Mesangial cell (primary cell): ENCODE data around the gene NOP58. TPM values are rescaled to one million over a fixed set of nuclear protein-coding genes. Genes with fewer than 3 reads are reported as not detected.

ENCODE experiments used
- total RNA-seq: library from RNA; depleted of rRNA; stranded (reverse); fragments of >200 nt; gene quantifications from 2 replicates; pipeline ENCODE4 v1.2.3, GENCODE V29; 2015

Gene NOP58
- 26.9 and 33.6 TPM in 2 replicates for total RNA-seq

GRCh38 chr2:202265467-202266277 is at the start of gene NOP58:
Gene NOP58, plus strand, starts transcription at chr2:202265763. Its CDS starts 179 bp downstream, at chr2:202265942.

GRCh38 chr2:202238234-202239197 is 27.0 kb upstream of the NOP58 start, which contains the start of gene SUMO1:
Gene SUMO1, minus strand, starts transcription at chr2:202238597. Its CDS starts 146 bp downstream, at chr2:202238451.

Other genes starting within 250 kb of the NOP58 start
- 38.5 and 46.5 TPM in 2 replicates for gene FZD7, start 231.9 kb upstream of the NOP58 start, total RNA-seq
- gene KIAA2012, start 192.5 kb upstream of the NOP58 start, total RNA-seq, result under 0.01 TPM in 1 of 2 replicates, not detected in the other
- gene SUMO1, start 27.2 kb upstream of the NOP58 start, total RNA-seq, result 40.7 and 58.5 TPM in 2 replicates
- gene BMPR2, start 110.6 kb downstream of the NOP58 start, total RNA-seq, result 30.1 and 53.0 TPM in 2 replicates